OCI-LY3 (cell line): ENCODE results near the gene PLPP3.

Experiments used
- CTCF ChIP-seq: fragments of 200-600, 300-600 bp; sonication (generic); IDR thresholded peaks from 2 replicates; pipeline ENCODE4 v1.5.1; 2014; ENCODE audit warnings: antibody characterized with exemption, low read length, low read depth
- EZH2phosphoT487 ChIP-seq: fragments of 200-600 bp; shearing (Covaris generic); IDR thresholded peaks from 2 replicates; pipeline ENCODE4 v1.6.1; 2018; ENCODE audit warnings: antibody characterized with exemption, mixed run types, low read depth

DNA sequence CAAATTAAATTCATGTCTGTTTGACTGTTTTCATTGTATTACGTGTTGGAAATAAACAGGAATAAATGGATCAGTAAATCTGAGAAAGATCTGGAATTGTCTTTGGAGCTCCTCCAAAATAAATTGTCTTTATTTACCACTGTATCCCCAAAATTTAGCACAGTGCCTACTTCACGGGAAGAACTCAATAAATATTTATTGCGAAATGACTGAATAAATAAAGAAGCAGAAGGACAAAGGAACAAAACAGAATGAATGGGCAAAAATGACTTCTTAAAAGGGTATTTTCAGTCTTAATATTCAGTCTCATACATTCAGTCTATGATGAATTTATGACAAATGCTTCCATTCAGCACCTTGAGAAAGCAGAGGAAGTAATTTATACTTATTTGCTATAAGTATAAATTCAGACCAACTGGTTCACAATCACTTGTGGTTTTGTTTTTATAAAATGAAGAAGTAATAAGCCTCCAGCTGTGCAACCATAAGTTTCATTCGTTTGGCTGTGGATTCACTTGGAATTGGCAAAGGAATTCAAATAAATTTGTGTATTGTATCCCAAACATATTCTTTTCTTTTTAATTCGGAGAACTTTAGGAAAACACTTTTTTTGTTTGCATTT lies 46.6 kb upstream of the PLPP3 start:
- no peak for TF ChIP-seq CTCF
- no peak for TF ChIP-seq EZH2phosphoT487
